Endothelial cell of umbilical vein (primary cell): ENCODE data around the gene MYMK. TPM values are rescaled to one million over a fixed set of nuclear protein-coding genes. Genes with fewer than 3 reads are reported as not detected.

Experiments
- BruUV-seq: library from RNA; stranded (reverse); fragments of 400-500 nt; replicated peaks from 2 replicates; lab custom pipeline; 2021; lab: Mats Ljungman, UMichigan
- CTCF ChIA-PET: fragments of 300-600, 350-600 bp; sonication (Branson Sonifier 250); formaldehyde crosslinking; loops from one replicate; lab custom pipeline; 2021; ENCODE audit warnings: antibody characterized with exemption, inconsistent platforms; lab: Charles Lee
- POLR2A ChIA-PET: fragments of 300-600, 350-600 bp; sonication (Branson Sonifier 250); formaldehyde crosslinking; loops from one replicate; lab custom pipeline; 2021; ENCODE audit warnings: antibody characterized with exemption, inconsistent platforms; lab: Charles Lee
- DNase-seq: peaks from one replicate; pipeline ENCODE4 v3.0.0-alpha.2; 2011; ENCODE audit warnings: low read depth, low spot score
- FAIRE-seq: peaks from 2 replicates; lab custom pipeline; 2011; peaks lifted over from hg19 to GRCh38; lab: Jason Lieb, UNC
- H2AFZ ChIP-seq: 2 replicates; pipeline ENCODE4 v1.6.0; 2012; ENCODE audit warnings: low read depth, low read length, control low read depth, inconsistent platforms
- H3K27ac ChIP-seq: 2 replicates; pipeline ENCODE4 v1.5.1; 2011; ENCODE audit warnings: low read depth, mild to moderate bottlenecking, control low read depth, low read length, moderate library complexity; ENCODE audit not compliant: insufficient read depth
- H3K27me3 ChIP-seq, 2 experiments: 2 replicates each; pipeline versions ENCODE4 v1.6.0 to v1.6.1; 2011; ENCODE audit warnings: low read length in 2 of 2, mixed read lengths in 1 of 2; ENCODE audit not compliant: control insufficient read depth in 2 of 2, insufficient read depth in 2 of 2
- H3K36me3 ChIP-seq, 2 experiments: 2 replicates in 1 of 2; 3 replicates in 1 of 2; pipeline ENCODE4 v1.5.1; 2011; ENCODE audit warnings: low read length in 2 of 2, mild to moderate bottlenecking in 1 of 2, moderate library complexity in 1 of 2; ENCODE audit not compliant: control insufficient read depth in 2 of 2, insufficient read depth in 2 of 2; ENCODE audit errors: extremely low read depth in 1 of 2
- H3K4me1 ChIP-seq: 3 replicates; pipeline ENCODE4 v1.5.1; 2011; ENCODE audit warnings: mild to moderate bottlenecking, low read length; ENCODE audit not compliant: control insufficient read depth, insufficient read depth; ENCODE audit errors: extremely low read depth
- H3K4me2 ChIP-seq: 2 replicates; pipeline ENCODE4 v1.6.1; 2011; ENCODE audit warnings: low read length, control low read depth, mixed read lengths; ENCODE audit not compliant: insufficient read depth
- H3K4me3 ChIP-seq, 3 experiments: fragments of 200-600 bp in 1 of 3; sonication (generic), shearing (Covaris generic) in 1 of 3; replicated peaks in 1 of 3; 2 replicates each; pipeline ENCODE4 v1.5.1; 2011 to 2016; ENCODE audit warnings: control low read depth in 3 of 3, low read length in 3 of 3, mild to moderate bottlenecking in 2 of 3, inconsistent platforms in 1 of 3, low read depth in 1 of 3, moderate library complexity in 1 of 3; ENCODE audit not compliant: insufficient read depth in 1 of 3
- H3K79me2 ChIP-seq: 2 replicates; pipeline ENCODE4 v1.6.0; 2012; ENCODE audit warnings: low read length, inconsistent platforms; ENCODE audit not compliant: control insufficient read depth, insufficient read depth
- H3K9ac ChIP-seq: replicated peaks from 2 replicates; pipeline ENCODE3; 2011; ENCODE audit warnings: low read length, control low read depth; ENCODE audit not compliant: insufficient read depth; ENCODE audit errors: extremely low read depth
- H3K9me1 ChIP-seq: replicated peaks from 3 replicates; pipeline ENCODE4 v1.6.0; 2011; ENCODE audit warnings: mild to moderate bottlenecking, low read length; ENCODE audit not compliant: control insufficient read depth, insufficient read depth; ENCODE audit errors: extremely low read depth
- H3K9me3 ChIP-seq: replicated peaks from 2 replicates; pipeline ENCODE4 v1.5.1; 2012; ENCODE audit warnings: low read length, inconsistent platforms; ENCODE audit not compliant: control insufficient read depth, insufficient read depth
- H4K20me1 ChIP-seq: replicated peaks from 2 replicates; pipeline ENCODE3; 2011; ENCODE audit warnings: mild to moderate bottlenecking, low read length; ENCODE audit not compliant: control insufficient read depth, insufficient read depth; ENCODE audit errors: extremely low read depth
- EZH2 ChIP-seq: IDR thresholded peaks from 2 replicates; pipeline ENCODE4 v1.6.1; 2012; ENCODE audit warnings: borderline replicate concordance, low read depth, mild to moderate bottlenecking, moderate library complexity, low read length, inconsistent platforms; ENCODE audit not compliant: severe bottlenecking
- FOS ChIP-seq: IDR thresholded peaks from 2 replicates; pipeline ENCODE4 v1.6.1; 2011; ENCODE audit warnings: mild to moderate bottlenecking, low read length, moderate library complexity, borderline replicate concordance; ENCODE audit not compliant: insufficient read depth
- GATA2 ChIP-seq: IDR thresholded peaks from 2 replicates; pipeline ENCODE4 v1.7.0; 2011; ENCODE audit warnings: low read depth, mild to moderate bottlenecking, moderate library complexity, mixed read lengths, low read length; ENCODE audit not compliant: insufficient read length, insufficient read depth
- MYC ChIP-seq: IDR thresholded peaks from one replicate; pipeline ENCODE4 v1.6.1; 2011; ENCODE audit warnings: mild to moderate bottlenecking, low read depth, low read length
- POLR2A ChIP-seq: IDR thresholded peaks from 2 replicates; pipeline ENCODE4 v1.6.1; 2012; ENCODE audit warnings: low read depth, mild to moderate bottlenecking, control low read depth, low read length
- dilution Hi-C: fragments of 300-500 bp; cut with MboI; formaldehyde crosslinking; loops from one replicate; pipeline ENCODE4 v1.15.0; 2019; ENCODE audit warnings: low sequenced_read_pairs; ENCODE audit not compliant: extremely low pct_ligation_motif_present
- intact Hi-C: fragments of 100-400 bp; cut with micrococcal nuclease; formaldehyde crosslinking; loops from one replicate; pipeline ENCODE4 v1.10.0; 2022
- polyA plus RNA-seq, 4 experiments: library from polyadenylated mRNA; depleted of rRNA in 3 of 4; stranded (reverse) in 3 of 4; unstranded in 1 of 4; fragments of >200 nt; gene quantifications; 2 replicates each; pipeline versions ENCODE4 v1.2.1 to v1.2.3, GENCODE V29; 2011 to 2012; ENCODE audit warnings: missing spikeins in 1 of 4
- total RNA-seq: library from RNA; stranded (reverse); gene quantifications from 2 replicates; pipeline ENCODE4 v1.2.3, GENCODE V29; 2021
- TF ChIP-seq, protein P1 (sequence below), 2 donors: IDR thresholded peaks; 1 replicate in 1 of 2; 2 replicates in 1 of 2; pipeline ENCODE4 v1.5.1; 2011; ENCODE audit warnings: low read length in 2 of 2, mild to moderate bottlenecking in 2 of 2, moderate library complexity in 2 of 2, control low read depth in 1 of 2, inconsistent platforms in 1 of 2, low read depth in 1 of 2; ENCODE audit not compliant: insufficient read depth in 1 of 2; ENCODE audit errors: extremely low read depth in 1 of 2

MYMK gene
- total and polyA plus RNA-seq, 2 donors (not counting 3 experiments of a cell fraction or from before 2014, with no cell fraction given): not detected

DNA sequence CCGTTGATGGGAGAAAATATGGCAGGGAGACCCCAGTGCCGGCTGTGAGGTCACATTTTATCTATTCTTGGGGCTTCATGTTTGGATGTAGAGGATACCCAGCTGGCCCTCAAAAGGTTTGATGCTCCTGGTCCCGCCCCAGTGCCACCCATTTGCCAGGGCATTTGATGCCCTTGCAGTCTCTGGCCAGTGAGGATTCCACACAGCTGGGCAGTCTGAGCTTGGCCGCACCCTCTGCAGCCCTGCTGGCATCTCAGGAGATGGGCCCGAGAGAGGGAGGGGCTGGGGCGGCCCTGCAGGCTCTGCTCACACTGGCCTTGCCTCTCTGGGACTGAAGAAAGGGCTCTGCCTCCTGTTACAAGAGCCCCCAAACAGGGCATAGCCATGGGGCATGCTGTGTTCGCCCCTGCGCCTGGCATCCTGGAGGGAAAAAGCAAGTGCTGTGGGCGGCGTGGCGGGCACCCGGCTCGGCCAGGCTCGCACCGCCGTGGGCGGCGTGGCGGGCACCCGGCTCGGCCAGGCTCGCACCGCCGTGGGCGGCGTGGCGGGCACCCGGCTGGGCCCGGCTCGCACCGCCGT lies 37.3 kb upstream of the MYMK start:
- Histone ChIP-seq H4K20me1 (no peaks in the 10 kb centered on the region), H3K4me2 (no peak overlapping the region), H3K79me2 (no peaks in the 10 kb centered on the region), H3K4me1 (peaks cover 14% of the 10 kb centered on the region), H3K4me3 (no peak overlapping the region), H3K9me1 (no peaks in the 10 kb centered on the region), H3K9me3 (no peaks in the 10 kb centered on the region), H3K36me3 (no peaks in the 10 kb centered on the region), H2AFZ (no peak overlapping the region), H3K9ac (no peak overlapping the region), H3K27me3 (no peaks in the 10 kb centered on the region), H3K27ac (no peak overlapping the region)
- no peak for FAIRE-seq
- TF ChIP-seq, protein P1, sequence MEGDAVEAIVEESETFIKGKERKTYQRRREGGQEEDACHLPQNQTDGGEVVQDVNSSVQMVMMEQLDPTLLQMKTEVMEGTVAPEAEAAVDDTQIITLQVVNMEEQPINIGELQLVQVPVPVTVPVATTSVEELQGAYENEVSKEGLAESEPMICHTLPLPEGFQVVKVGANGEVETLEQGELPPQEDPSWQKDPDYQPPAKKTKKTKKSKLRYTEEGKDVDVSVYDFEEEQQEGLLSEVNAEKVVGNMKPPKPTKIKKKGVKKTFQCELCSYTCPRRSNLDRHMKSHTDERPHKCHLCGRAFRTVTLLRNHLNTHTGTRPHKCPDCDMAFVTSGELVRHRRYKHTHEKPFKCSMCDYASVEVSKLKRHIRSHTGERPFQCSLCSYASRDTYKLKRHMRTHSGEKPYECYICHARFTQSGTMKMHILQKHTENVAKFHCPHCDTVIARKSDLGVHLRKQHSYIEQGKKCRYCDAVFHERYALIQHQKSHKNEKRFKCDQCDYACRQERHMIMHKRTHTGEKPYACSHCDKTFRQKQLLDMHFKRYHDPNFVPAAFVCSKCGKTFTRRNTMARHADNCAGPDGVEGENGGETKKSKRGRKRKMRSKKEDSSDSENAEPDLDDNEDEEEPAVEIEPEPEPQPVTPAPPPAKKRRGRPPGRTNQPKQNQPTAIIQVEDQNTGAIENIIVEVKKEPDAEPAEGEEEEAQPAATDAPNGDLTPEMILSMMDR (IDR thresholded peaks at IDR 0.05; ENCODE audit: extremely low read depth in 1 of 2, insufficient read depth in 1 of 2, low read depth in 1 of 2, low read length in 2 of 2): no peak
- TF ChIP-seq MYC (no peak), POLR2A (no peak), FOS (no peak)
- CTCF ChIA-PET: no interaction called here
- no TSS peak for BruUV-seq
- DNase-seq: no peak
- intact Hi-C loops: no loop called here
- dilution Hi-C loops: no loop called here
- POLR2A ChIA-PET: no interaction called here

DNA sequence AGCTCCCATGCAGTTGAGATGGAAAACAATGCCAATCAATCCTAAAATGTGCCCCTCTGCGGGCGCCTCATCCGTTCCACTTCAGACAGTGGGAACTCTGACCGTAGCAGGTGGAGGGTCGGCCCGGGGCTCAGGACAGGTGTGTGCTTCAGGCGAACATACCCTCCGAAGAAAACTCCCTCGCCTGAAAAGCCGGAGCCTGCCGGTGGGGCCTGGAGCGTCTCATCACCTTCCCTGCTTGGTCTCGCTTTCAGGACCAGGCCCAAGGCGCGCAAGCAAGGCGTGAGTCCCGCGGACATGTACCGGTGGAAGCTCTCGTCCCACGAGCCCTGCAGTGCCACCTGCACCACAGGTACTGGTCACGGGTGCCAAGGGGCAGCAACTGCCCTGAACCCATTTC lies 36.2 kb upstream of the MYMK start:
- Histone ChIP-seq H3K4me1 (peaks cover 14% of the 10 kb centered on the region), H3K27me3 (no peaks in the 10 kb centered on the region), H3K4me2 (no peak overlapping the region), H4K20me1 (no peaks in the 10 kb centered on the region), H2AFZ (no peak overlapping the region), H3K9ac (no peak overlapping the region), H3K4me3 (no peak overlapping the region), H3K36me3 (no peaks in the 10 kb centered on the region), H3K9me1 (no peaks in the 10 kb centered on the region), H3K27ac (no peak overlapping the region), H3K79me2 (no peaks in the 10 kb centered on the region), H3K9me3 (no peaks in the 10 kb centered on the region)
- ChIA-PET POLR2A (no interaction called here), CTCF (no interaction called here)
- BruUV-seq: no TSS peak
- no peak for DNase-seq
- no peak for FAIRE-seq
- dilution Hi-C loops: no loop called here
- intact Hi-C loops: no loop called here
- TF ChIP-seq GATA2: no peak
- TF ChIP-seq POLR2A: no peak
- TF ChIP-seq, protein P1 (IDR thresholded peaks at IDR 0.05; ENCODE audit: extremely low read depth in 1 of 2, insufficient read depth in 1 of 2, low read depth in 1 of 2, low read length in 2 of 2): no peak
- TF ChIP-seq EZH2: no peak
